GM12872 (cell line): ENCODE measurements around the gene YIPF2.

Experiments used
- TF ChIP-seq, protein P1 (sequence below): IDR thresholded peaks from 3 replicates; pipeline ENCODE4 v1.5.1; 2011; ENCODE audit warnings: low read depth, mild to moderate bottlenecking, low read length, moderate library complexity; ENCODE audit not compliant: insufficient read depth

Gene YIPF2

DNA sequence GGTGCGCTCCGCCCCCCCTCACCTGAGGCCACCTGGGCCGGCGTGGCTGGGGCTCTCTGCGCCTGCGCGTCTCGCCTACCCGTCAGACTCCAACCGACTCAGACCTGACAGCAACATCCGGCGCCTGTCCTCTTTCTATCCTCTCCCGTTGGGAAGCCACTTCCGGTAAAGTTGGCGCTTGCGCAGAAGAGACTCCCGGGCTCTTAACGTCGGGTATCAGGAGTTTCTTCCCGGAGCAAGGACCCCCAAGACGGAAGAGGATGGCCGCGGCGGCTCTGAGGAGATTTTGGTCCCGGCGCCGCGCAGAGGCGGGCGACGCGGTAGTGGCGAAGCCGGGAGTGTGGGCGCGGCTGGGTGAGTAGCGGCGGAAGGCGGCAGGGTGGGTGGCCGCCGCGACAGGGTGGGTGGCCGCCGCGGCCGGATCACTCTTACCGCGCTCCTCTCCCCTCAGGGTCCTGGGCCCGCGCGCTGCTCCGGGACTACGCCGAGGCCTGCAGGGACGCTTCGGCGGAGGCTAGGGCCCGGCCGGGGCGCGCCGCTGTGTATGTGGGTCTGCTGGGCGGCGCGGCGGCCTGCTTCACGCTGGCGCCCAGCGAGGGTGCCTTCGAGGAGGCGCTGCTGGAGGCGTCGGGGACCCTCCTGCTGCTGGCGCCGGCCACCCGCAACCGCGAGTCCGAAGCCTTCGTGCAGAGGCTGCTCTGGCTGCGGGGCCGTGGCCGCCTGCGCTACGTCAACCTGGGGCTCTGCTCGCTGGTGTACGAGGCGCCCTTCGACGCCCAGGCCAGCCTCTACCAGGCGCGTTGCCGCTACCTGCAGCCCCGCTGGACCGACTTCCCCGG, at the start of gene YIPF2, which contains the start of gene TIMM29:
YIPF2 (minus strand) TSS at position 77 of the 839 bp plus-strand sequence. CDS start 229 bp downstream, outside the sequence.
TIMM29 (plus strand) TSS at position 249 of the 839 bp plus-strand sequence; CDS start at position 261, 12 bp downstream.
- TF ChIP-seq, protein P1, sequence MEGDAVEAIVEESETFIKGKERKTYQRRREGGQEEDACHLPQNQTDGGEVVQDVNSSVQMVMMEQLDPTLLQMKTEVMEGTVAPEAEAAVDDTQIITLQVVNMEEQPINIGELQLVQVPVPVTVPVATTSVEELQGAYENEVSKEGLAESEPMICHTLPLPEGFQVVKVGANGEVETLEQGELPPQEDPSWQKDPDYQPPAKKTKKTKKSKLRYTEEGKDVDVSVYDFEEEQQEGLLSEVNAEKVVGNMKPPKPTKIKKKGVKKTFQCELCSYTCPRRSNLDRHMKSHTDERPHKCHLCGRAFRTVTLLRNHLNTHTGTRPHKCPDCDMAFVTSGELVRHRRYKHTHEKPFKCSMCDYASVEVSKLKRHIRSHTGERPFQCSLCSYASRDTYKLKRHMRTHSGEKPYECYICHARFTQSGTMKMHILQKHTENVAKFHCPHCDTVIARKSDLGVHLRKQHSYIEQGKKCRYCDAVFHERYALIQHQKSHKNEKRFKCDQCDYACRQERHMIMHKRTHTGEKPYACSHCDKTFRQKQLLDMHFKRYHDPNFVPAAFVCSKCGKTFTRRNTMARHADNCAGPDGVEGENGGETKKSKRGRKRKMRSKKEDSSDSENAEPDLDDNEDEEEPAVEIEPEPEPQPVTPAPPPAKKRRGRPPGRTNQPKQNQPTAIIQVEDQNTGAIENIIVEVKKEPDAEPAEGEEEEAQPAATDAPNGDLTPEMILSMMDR: no peak

GRCh38 chr19:10977742-10978092, 49.3 kb upstream of the YIPF2 start:
- TF ChIP-seq, protein P1: no peak

DNA sequence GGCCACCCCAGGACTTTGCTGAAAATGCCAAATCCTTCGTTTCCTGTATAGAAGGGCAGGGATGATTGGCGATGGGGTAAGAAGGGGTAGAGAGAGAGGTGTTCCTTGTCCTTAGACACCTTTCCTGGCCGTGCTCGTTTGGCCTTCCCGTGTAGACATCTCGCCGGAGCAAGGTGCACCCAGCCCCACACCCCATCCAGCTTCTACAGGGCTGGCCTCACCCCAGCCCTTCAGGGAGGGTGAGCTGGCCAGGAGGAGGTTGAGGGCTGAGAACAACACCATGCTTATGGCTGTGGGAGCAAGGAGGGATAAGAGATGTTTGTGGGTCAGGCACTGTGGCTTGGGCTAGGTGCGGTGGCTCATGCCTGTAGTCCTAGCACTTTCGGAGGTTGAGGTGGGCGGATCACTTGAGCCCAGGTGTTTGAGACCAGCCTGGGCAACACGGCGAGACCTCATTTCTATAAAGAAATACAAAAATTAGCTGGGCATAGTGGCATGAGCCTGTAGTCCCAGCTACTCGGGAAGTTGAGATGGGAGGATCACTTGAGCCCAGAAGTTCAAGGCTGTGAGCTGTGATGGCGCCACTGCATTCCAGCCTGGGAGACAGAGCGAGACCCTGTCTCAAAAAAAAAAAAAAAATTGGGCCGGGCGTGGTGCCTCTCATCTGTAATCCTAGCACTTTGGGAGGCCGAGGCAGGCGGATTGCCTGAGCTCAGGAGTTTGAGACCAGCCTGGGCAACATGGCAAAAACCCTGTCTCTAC, 47.9 kb upstream of the YIPF2 start:
- TF ChIP-seq, protein P1: no peak

DNA sequence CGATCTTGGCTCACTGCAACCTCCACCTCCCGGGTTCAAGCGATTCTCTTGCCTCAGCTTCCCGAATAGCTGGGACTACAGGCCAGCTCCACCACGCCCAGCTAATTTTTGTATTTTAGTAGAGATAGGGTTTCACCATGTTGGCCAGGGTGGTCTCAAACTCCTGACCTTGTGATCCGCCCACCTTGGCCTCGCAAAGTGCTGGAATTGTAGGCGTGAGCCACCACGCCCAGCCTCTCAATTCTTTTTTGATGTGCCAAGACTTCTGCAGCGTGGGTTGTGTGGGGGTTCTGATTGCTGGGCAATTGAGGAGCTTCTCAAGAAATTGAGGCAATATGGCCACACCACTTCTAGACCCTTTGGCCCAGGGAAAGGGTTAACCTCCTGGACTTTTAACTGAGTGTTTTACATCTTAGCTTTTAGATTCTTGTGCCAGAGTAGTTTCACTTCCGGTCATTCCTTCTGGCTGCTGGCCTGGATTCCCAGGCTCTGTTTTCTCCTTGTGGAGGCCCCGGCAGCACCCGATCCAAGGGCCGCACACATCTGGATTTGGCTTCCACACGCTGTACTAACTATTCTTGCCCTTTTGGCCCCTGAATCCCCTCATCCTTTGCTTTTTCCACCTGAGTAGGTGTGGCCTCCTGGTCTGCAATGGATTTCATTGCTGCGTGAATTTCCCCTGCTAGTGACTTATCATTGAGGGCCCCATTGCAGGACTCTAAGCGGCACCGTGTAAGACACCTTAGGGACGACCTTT, 47.1 kb upstream of the YIPF2 start:
- TF ChIP-seq, protein P1: no peak

DNA sequence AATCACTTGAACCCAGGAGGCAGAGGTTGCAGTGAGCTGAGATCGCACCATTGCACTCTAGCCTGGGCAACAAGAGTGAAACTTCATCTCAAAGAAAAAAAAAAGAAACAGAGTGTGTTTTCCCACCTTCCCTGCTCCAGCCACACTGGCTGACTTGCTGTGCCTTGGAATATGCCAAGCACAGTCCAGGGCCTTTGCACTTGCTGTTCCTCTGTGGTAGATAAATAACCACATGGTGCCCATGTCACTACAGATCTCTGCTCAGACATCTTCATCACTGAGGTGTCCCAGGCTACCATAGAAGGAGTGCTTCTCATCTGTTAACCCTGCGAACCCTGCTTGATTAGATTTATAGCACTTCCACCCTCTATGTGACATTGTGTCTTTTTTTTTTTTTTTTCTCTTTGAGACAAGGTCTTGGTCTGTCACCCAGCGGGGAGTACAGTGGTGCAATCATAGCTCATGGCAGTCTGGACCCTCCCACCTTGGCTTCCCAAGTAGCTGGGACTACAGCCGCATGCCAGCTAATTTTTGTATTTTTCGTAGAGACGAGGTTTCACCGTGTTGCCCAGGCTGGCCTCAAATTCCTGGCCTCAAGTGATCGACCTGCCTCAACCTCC, 42.8 kb upstream of the YIPF2 start:
- TF ChIP-seq, protein P1: no peak

DNA sequence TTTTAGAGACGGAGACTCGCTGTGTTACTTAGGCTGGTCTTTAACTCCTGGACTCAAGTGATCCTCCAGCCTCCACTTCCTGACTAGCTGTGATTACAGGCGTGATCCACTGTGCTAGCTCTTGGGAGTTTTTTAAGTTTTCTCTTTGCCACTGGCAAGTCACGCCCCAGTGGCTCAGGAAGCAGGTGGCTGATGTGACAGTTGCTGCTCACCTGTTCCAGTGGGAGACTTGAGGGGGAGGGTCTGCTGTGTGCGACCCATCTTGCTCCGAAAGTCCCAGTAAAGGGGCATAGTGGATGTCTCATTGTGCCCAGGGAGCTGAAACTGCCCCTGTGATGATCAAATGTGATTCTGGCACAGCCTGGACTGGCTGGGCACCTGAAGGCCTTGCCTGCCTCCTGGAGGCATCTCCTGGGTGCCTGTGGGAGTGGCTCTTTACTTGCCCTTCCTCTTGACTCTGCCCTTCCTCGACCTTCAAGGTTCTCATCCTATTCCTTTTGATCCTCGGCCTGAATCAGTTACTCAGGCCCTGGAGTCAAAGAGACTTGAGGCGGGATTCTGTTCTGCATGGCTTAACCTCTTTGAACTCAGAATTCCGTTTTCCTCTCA, 40.2 kb upstream of the YIPF2 start:
- TF ChIP-seq, protein P1: peak; percentile 22; the same call in 1 of the 3 replicates
